Measurements from ENCODE around the gene GOLGA7B. TPM values are rescaled to one million over a fixed set of nuclear protein-coding genes. Genes with fewer than 3 reads are reported as not detected.
A peak's percentile ranks its signal among the peaks of the same experiment; 100 is the strongest.
"Not testable (repeated sequence)": the region's sequence is repeated elsewhere in the genome, so short reads cannot be mapped to it uniquely, and the experiment has no call there.

The GOLGA7B gene
- total and polyA plus RNA-seq, 2 donors (not counting 3 experiments of a cell fraction or from before 2014, with no cell fraction given) = 0.03 TPM; not detected in 1

DNA sequence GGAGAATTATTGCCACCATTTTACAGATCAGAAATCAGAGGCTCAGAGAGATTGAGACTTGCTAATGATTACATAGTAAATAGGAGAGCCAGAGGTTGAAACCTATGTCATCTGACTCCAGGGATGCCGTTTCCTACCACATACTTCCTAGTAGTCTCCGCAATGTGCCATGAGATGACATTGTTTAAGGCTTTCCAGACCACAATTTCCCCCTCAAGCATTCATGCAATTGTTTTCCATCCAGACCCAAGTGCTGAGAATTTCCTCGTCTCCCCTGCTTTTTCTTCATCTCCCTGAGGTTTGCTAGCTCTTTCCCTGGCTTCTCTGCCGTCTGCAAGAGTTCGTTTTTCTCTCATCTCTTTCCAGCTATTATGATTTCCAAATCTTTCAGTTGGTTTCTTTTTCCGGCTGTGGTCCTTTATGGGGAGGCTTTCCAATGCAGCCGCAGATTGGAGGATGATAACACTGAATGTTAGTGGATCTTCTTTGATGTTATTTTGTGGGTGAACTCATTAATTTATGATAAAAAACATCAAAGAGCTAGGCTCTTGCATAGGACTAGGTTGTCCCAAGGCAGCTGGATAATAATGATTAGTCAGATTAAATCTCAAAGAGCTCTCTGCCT is 6.9 kb upstream of the GOLGA7B start:
- no peak for DNase-seq (ENCODE audit: low read depth, low spot score)
- TF ChIP-seq, protein P1, sequence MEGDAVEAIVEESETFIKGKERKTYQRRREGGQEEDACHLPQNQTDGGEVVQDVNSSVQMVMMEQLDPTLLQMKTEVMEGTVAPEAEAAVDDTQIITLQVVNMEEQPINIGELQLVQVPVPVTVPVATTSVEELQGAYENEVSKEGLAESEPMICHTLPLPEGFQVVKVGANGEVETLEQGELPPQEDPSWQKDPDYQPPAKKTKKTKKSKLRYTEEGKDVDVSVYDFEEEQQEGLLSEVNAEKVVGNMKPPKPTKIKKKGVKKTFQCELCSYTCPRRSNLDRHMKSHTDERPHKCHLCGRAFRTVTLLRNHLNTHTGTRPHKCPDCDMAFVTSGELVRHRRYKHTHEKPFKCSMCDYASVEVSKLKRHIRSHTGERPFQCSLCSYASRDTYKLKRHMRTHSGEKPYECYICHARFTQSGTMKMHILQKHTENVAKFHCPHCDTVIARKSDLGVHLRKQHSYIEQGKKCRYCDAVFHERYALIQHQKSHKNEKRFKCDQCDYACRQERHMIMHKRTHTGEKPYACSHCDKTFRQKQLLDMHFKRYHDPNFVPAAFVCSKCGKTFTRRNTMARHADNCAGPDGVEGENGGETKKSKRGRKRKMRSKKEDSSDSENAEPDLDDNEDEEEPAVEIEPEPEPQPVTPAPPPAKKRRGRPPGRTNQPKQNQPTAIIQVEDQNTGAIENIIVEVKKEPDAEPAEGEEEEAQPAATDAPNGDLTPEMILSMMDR (IDR thresholded peaks at IDR 0.05; ENCODE audit: extremely low read depth in 1 of 2, insufficient read depth in 1 of 2, low read depth in 1 of 2, low read length in 2 of 2) = no peak
- TF ChIP-seq JUN (IDR thresholded peaks at IDR 0.05; ENCODE audit: borderline replicate concordance, insufficient read depth, insufficient read length, low read depth) = no peak
- H3K4me2 ChIP-seq (ENCODE audit: insufficient read depth, low read length) = no peak overlapping the region
- no peak overlapping the region for H2AFZ ChIP-seq (ENCODE audit: low read depth, low read length)
- no peaks in the 10 kb centered on the region for H3K36me3 ChIP-seq (ENCODE audit: control insufficient read depth in 2 of 2, extremely low read depth in 1 of 2, insufficient read depth in 2 of 2, low read length in 2 of 2)
- no peak overlapping the region for H3K4me3 ChIP-seq (replicated peaks in 1 of 3; ENCODE audit: insufficient read depth in 1 of 3, low read depth in 1 of 3, low read length in 3 of 3)
- peaks cover 2% of the 10 kb centered on the region in 2 experiments for H3K27me3 ChIP-seq (ENCODE audit: control insufficient read depth in 2 of 2, insufficient read depth in 2 of 2, low read length in 2 of 2)
- no peak overlapping the region for H3K9ac ChIP-seq (replicated peaks; ENCODE audit: extremely low read depth, insufficient read depth, low read length)
- no peaks in the 10 kb centered on the region for H3K9me3 ChIP-seq (replicated peaks; ENCODE audit: control insufficient read depth, insufficient read depth, low read length)
- intact Hi-C loops (cut with micrococcal nuclease) = no loop called here
- dilution Hi-C loops (cut with MboI; ENCODE audit: extremely low pct_ligation_motif_present, low sequenced_read_pairs) = no loop called here
- no peaks in the 10 kb centered on the region for H3K9me1 ChIP-seq (replicated peaks; ENCODE audit: control insufficient read depth, extremely low read depth, insufficient read depth, low read length)
- CTCF ChIA-PET = interaction anchor here (0.7 to 1.5 kb wide), 2 partner anchors 27 to 51 kb away, joined by 4 to 5 read pairs; no protein-coding TSS in a partner anchor
- H3K4me1 ChIP-seq (ENCODE audit: control insufficient read depth, extremely low read depth, insufficient read depth, low read length) = peaks cover 12% of the 10 kb centered on the region
- no peaks in the 10 kb centered on the region for H3K79me2 ChIP-seq (ENCODE audit: control insufficient read depth, insufficient read depth, low read length)
- H3K27ac ChIP-seq (ENCODE audit: insufficient read depth, low read depth, low read length) = no peak overlapping the region
- peak; percentile 66 for FAIRE-seq
- no TSS peak for BruUV-seq (replicated peaks)
- POLR2A ChIA-PET = no interaction called here
- H4K20me1 ChIP-seq (replicated peaks; ENCODE audit: control insufficient read depth, extremely low read depth, insufficient read depth, low read length) = no peaks in the 10 kb centered on the region

DNA sequence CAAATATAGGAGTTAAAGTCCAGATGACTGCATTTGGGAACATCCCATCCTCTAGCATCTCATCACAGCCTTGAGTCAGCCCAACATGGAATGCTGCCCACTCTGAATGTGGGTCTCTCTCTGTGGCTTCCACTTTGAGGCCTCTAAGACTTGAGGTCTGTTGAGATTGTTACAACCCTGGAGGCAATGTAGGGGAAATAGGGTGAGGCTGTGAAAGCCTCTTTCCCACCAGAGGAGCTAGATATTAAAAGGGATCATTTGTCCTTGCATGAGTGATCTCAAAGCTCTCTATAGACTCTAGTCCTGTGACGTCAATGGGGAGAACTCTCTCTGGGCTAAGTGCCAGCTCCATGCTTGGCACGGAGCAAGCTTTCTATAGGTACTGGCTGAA is 6.4 kb upstream of the GOLGA7B start:
- H3K79me2 ChIP-seq (ENCODE audit: control insufficient read depth, insufficient read depth, low read length) = no peaks in the 10 kb centered on the region
- H3K4me1 ChIP-seq (ENCODE audit: control insufficient read depth, extremely low read depth, insufficient read depth, low read length) = peaks cover 12% of the 10 kb centered on the region
- H2AFZ ChIP-seq (ENCODE audit: low read depth, low read length) = no peak overlapping the region
- intact Hi-C loops (cut with micrococcal nuclease) (no loop called here), dilution Hi-C loops (cut with MboI; ENCODE audit: extremely low pct_ligation_motif_present, low sequenced_read_pairs) (no loop called here)
- no peak overlapping the region for H3K27ac ChIP-seq (ENCODE audit: insufficient read depth, low read depth, low read length)
- no peaks in the 10 kb centered on the region for H3K9me1 ChIP-seq (replicated peaks; ENCODE audit: control insufficient read depth, extremely low read depth, insufficient read depth, low read length)
- POLR2A ChIA-PET = no interaction called here
- H3K9ac ChIP-seq (replicated peaks; ENCODE audit: extremely low read depth, insufficient read depth, low read length) = no peak overlapping the region
- FAIRE-seq = no peak
- DNase-seq (ENCODE audit: low read depth, low spot score) = no peak
- no peak overlapping the region for H3K4me2 ChIP-seq (ENCODE audit: insufficient read depth, low read length)
- H3K9me3 ChIP-seq (replicated peaks; ENCODE audit: control insufficient read depth, insufficient read depth, low read length) = no peaks in the 10 kb centered on the region
- no TSS peak for BruUV-seq (replicated peaks)
- H3K27me3 ChIP-seq (ENCODE audit: control insufficient read depth in 2 of 2, insufficient read depth in 2 of 2, low read length in 2 of 2) = peaks cover 2% of the 10 kb centered on the region in 2 experiments
- H3K4me3 ChIP-seq (replicated peaks in 1 of 3; ENCODE audit: insufficient read depth in 1 of 3, low read depth in 1 of 3, low read length in 3 of 3) = no peak overlapping the region
- no peaks in the 10 kb centered on the region for H3K36me3 ChIP-seq (ENCODE audit: control insufficient read depth in 2 of 2, extremely low read depth in 1 of 2, insufficient read depth in 2 of 2, low read length in 2 of 2)
- no peak for TF ChIP-seq FOS (IDR thresholded peaks at IDR 0.05; ENCODE audit: borderline replicate concordance, insufficient read depth, low read length)
- TF ChIP-seq, protein P2, sequence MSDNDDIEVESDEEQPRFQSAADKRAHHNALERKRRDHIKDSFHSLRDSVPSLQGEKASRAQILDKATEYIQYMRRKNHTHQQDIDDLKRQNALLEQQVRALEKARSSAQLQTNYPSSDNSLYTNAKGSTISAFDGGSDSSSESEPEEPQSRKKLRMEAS (IDR thresholded peaks at IDR 0.05; ENCODE audit: insufficient read depth, insufficient read length) = no peak
- CTCF ChIA-PET = interaction anchor here (1.5 kb wide), 1 partner anchor 51 kb away, joined by 4 read pairs; no protein-coding TSS in a partner anchor
- H4K20me1 ChIP-seq (replicated peaks; ENCODE audit: control insufficient read depth, extremely low read depth, insufficient read depth, low read length) = no peaks in the 10 kb centered on the region

DNA sequence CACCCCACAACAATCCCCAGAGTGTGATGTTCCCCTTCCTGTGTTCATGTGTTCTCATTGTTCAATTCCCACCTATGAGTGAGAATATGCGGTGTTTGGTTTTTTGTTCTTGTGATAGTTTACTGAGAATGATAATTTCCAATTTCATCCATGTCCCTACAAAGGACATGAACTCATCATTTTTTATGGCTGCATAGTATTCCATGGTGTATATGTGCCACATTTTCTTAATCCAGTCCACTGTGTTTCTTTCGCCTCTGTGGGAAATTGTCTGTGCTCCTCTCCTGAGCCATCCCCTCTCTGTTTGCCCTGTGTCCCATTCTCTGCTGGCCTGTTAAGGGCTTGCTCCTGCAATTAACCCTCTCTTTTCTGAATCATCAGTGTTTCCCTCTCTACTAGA is 5.7 kb upstream of the GOLGA7B start:
- BruUV-seq (replicated peaks); DNase-seq (ENCODE audit: low read depth, low spot score); H3K79me2 ChIP-seq (ENCODE audit: control insufficient read depth, insufficient read depth, low read length); H3K9ac ChIP-seq (replicated peaks; ENCODE audit: extremely low read depth, insufficient read depth, low read length); intact Hi-C loops (cut with micrococcal nuclease); H3K4me3 ChIP-seq (replicated peaks in 1 of 3; ENCODE audit: insufficient read depth in 1 of 3, low read depth in 1 of 3, low read length in 3 of 3); FAIRE-seq; dilution Hi-C loops (cut with MboI; ENCODE audit: extremely low pct_ligation_motif_present, low sequenced_read_pairs); H3K36me3 ChIP-seq (ENCODE audit: control insufficient read depth in 2 of 2, extremely low read depth in 1 of 2, insufficient read depth in 2 of 2, low read length in 2 of 2); H3K4me2 ChIP-seq (ENCODE audit: insufficient read depth, low read length); H3K27me3 ChIP-seq (ENCODE audit: control insufficient read depth in 2 of 2, insufficient read depth in 2 of 2, low read length in 2 of 2); H2AFZ ChIP-seq (ENCODE audit: low read depth, low read length); H3K9me3 ChIP-seq (replicated peaks; ENCODE audit: control insufficient read depth, insufficient read depth, low read length); H3K27ac ChIP-seq (ENCODE audit: insufficient read depth, low read depth, low read length); H4K20me1 ChIP-seq (replicated peaks; ENCODE audit: control insufficient read depth, extremely low read depth, insufficient read depth, low read length); POLR2A ChIA-PET; H3K9me1 ChIP-seq (replicated peaks; ENCODE audit: control insufficient read depth, extremely low read depth, insufficient read depth, low read length): not testable (repeated sequence)
- peaks cover 12% of the 10 kb centered on the region for H3K4me1 ChIP-seq (ENCODE audit: control insufficient read depth, extremely low read depth, insufficient read depth, low read length)
- CTCF ChIA-PET = interaction anchor here (1.5 kb wide), 1 partner anchor 52 kb away, joined by 4 read pairs; no protein-coding TSS in a partner anchor
